ENCODE data around the gene FAM47E.

FAM47E gene

GRCh38 chr4:76305033-76305687 is 53.6 kb downstream of the FAM47E start:
- DNase-seq: no peak

GRCh38 chr4:76305971-76306881 is 54.7 kb downstream of the FAM47E start, which contains the start of gene STBD1:
TSS of gene STBD1 (plus strand) at chr4:76306733. CDS start at chr4:76306770, 37 bp downstream.
- DNase-seq: no peak

- DNase-seq: no peak
Observed at GRCh38 chr4:76306882-76307659, 55.5 kb downstream of the FAM47E start.

GRCh38 chr4:76307660-76308014 is 56.1 kb downstream of the FAM47E start:
- no peak for DNase-seq

GRCh38 chr4:76308548-76308947 is 57.0 kb downstream of the FAM47E start:
- no peak for DNase-seq

- no peak for DNase-seq
Observed at GRCh38 chr4:76309939-76310550, 58.5 kb downstream of the FAM47E start.

GRCh38 chr4:76310683-76311082 is 59.2 kb downstream of the FAM47E start:
- DNase-seq: no peak

- no peak for DNase-seq
Observed at GRCh38 chr4:76311896-76312331, 60.4 kb downstream of the FAM47E start.

- no peak for DNase-seq
Observed at GRCh38 chr4:76312457-76312856, 60.9 kb downstream of the FAM47E start.

- no peak for DNase-seq
Observed at GRCh38 chr4:76313547-76313946, 62.0 kb downstream of the FAM47E start.

- no peak for DNase-seq
Observed at GRCh38 chr4:76315267-76315918, 63.9 kb downstream of the FAM47E start.

GRCh38 chr4:76316131-76316530 is 64.6 kb downstream of the FAM47E start:
- no peak for DNase-seq

GRCh38 chr4:76322236-76322635 is 70.7 kb downstream of the FAM47E start:
- no peak for DNase-seq

GRCh38 chr4:76325072-76325471 is 73.6 kb downstream of the FAM47E start:
- DNase-seq: no peak

- DNase-seq: no peak
Observed at GRCh38 chr4:76326515-76326914, 75.0 kb downstream of the FAM47E start.

All from activated CD4-positive, alpha-beta T cell treated with anti-CD3 and anti-CD28 coated beads for 1 hour (primary cell).